Measurements from ENCODE around the gene SDCBP2. TPM values are rescaled to one million over a fixed set of nuclear protein-coding genes. Genes with fewer than 3 reads are reported as not detected.
A peak's percentile ranks its signal among the peaks of the same experiment; 100 is the strongest.

The SDCBP2 gene
- total RNA-seq, 4 donors from 2014 or later = 0.26 to 9.1 (median 5.5) TPM

DNA sequence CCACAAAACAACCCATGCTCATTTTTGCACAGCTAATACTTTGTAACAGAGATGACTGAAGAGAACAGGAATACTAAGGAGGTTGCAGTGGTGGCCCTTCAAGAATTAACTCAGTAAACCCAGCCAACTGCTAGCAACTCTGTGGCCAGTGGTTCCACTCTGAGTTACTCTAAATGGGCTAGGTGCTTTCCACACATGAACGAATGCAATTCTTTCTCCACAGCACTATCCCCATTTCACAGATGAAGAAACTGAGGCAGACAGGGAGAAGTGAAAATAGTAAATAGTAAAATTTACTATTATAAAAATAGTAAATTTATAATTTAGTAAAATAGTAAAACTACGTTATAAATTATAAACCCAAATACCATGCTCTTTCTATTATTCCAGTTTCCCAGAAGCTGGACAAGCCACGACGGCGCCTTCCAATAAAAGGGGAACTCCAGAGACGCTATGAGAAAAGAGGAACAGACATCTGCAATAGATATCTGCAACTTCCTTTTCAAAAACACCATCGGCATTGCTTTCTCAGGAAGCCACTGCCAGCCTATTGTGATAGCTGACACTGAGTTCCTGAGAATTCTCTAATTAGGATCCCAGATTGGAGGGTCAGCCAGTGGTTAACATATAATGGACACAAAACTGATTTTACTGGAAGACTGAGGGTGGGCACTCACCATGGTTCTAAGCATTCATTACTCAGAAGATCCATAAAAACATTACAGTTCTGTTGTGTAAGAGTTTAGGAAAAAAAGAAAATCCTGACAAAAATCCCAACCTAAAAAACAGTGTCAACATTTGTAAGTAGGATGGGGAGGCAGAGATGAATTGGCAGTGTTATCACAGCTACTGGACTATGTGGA is 47.7 kb upstream of the SDCBP2 start:
- H3K4me3 ChIP-seq = no peak overlapping the region
- DNase-seq = no peak
- H3K9me3 ChIP-seq = no peaks in the 10 kb centered on the region
- intact Hi-C loops (cut with DNase I; ENCODE audit: low total_unique reads) = no loop called here
- peak overlapping the region; percentile 2 to 5 for H3K27ac ChIP-seq
- H3K4me1 ChIP-seq = peaks cover 4 to 6% of the 10 kb centered on the region in 2 donors
- TF ChIP-seq, protein P1, sequence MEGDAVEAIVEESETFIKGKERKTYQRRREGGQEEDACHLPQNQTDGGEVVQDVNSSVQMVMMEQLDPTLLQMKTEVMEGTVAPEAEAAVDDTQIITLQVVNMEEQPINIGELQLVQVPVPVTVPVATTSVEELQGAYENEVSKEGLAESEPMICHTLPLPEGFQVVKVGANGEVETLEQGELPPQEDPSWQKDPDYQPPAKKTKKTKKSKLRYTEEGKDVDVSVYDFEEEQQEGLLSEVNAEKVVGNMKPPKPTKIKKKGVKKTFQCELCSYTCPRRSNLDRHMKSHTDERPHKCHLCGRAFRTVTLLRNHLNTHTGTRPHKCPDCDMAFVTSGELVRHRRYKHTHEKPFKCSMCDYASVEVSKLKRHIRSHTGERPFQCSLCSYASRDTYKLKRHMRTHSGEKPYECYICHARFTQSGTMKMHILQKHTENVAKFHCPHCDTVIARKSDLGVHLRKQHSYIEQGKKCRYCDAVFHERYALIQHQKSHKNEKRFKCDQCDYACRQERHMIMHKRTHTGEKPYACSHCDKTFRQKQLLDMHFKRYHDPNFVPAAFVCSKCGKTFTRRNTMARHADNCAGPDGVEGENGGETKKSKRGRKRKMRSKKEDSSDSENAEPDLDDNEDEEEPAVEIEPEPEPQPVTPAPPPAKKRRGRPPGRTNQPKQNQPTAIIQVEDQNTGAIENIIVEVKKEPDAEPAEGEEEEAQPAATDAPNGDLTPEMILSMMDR (IDR thresholded peaks at IDR 0.05) = no peak
- no peak for TF ChIP-seq POLR2A (IDR thresholded peaks at IDR 0.05)
- H3K36me3 ChIP-seq = no peaks in the 10 kb centered on the region
- H3K27me3 ChIP-seq = no peaks in the 10 kb centered on the region

DNA sequence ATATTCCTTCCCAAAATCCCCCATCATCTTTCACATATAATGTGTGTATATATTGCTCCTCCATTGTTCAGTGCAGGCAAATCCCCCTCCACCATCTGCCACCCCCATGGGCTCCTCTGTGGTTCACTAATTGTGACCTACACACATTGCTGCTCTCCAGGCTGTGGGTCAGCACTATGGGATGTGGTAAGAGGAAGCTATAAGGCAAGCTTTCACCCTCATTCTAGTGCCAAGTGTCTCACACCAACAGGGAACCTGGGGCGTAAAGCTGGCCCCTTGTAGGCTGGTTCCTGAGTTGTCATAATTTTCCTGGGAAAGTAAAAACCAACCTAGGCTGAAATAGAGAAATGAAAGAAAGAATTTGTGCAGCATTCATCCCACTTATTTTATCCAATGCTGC is 47.1 kb upstream of the SDCBP2 start:
- no peak for DNase-seq
- Histone ChIP-seq H3K9me3 (no peaks in the 10 kb centered on the region), H3K27me3 (no peaks in the 10 kb centered on the region), H3K4me3 (no peak overlapping the region), H3K36me3 (no peaks in the 10 kb centered on the region), H3K27ac (peak overlapping the region in 1 of 2 donors; percentile 5), H3K4me1 (peaks cover 0 to 6% of the 10 kb centered on the region in 2 donors)
- intact Hi-C loops (cut with DNase I; ENCODE audit: low total_unique reads) = no loop called here
- TF ChIP-seq POLR2A (IDR thresholded peaks at IDR 0.05) = no peak
- TF ChIP-seq, protein P1 (IDR thresholded peaks at IDR 0.05) = no peak

DNA sequence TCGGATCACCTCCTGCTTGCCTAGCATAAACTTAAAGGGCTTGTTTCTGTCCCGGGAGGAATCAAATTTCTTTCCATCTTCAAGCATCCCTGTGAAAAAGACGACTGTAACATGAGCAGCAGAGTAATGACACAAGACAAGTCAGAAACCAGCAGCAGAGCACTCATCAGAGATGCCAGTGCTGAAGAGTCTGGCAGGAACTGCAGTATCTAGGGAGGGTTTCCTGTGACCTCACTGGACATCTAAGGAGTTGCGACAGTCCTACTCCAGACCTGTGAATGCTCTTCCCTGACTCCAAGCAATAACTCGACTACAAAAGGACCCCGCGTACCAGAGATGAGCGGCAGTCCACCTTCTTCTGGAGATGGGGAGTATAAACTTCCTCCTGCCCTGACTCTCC is 46.6 kb upstream of the SDCBP2 start:
- Histone ChIP-seq H3K9me3 (no peaks in the 10 kb centered on the region), H3K27ac (peak overlapping the region in 1 of 2 donors; percentile 5), H3K4me1 (peaks cover 0 to 6% of the 10 kb centered on the region in 2 donors), H3K36me3 (no peaks in the 10 kb centered on the region), H3K4me3 (no peak overlapping the region), H3K27me3 (no peaks in the 10 kb centered on the region)
- no peak for DNase-seq
- intact Hi-C loops (cut with DNase I; ENCODE audit: low total_unique reads) = no loop called here
- TF ChIP-seq, protein P1 (IDR thresholded peaks at IDR 0.05) = no peak
- TF ChIP-seq POLR2A (IDR thresholded peaks at IDR 0.05) = no peak

DNA sequence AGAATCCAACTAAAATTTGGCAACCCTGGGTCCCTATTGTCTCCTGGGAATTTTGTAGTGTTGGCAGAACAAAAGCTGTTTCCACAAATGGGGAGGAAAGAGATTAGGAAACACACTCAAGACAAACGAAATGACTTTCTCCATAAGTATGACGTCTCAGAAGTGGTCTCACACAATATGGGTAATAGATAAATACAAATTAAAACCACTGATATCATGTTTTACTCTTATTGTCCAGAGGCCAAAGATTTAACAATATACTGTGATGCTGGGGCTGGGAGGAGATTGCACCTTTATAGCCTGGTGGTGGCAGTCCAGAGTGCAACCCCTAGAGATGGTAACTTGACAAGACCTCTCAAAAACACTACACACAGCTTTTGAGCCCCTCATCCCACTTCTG is 45.3 kb upstream of the SDCBP2 start:
- Histone ChIP-seq H3K36me3 (no peaks in the 10 kb centered on the region), H3K9me3 (no peaks in the 10 kb centered on the region), H3K4me1 (peaks cover 0 to under 1% of the 10 kb centered on the region in 2 donors), H3K27me3 (no peaks in the 10 kb centered on the region), H3K27ac (peak overlapping the region in 1 of 2 donors; percentile 31), H3K4me3 (no peak overlapping the region)
- intact Hi-C loops (cut with DNase I; ENCODE audit: low total_unique reads) = no loop called here
- no peak for DNase-seq
- TF ChIP-seq, protein P1 (IDR thresholded peaks at IDR 0.05) = no peak
- no peak for TF ChIP-seq POLR2A (IDR thresholded peaks at IDR 0.05)

DNA sequence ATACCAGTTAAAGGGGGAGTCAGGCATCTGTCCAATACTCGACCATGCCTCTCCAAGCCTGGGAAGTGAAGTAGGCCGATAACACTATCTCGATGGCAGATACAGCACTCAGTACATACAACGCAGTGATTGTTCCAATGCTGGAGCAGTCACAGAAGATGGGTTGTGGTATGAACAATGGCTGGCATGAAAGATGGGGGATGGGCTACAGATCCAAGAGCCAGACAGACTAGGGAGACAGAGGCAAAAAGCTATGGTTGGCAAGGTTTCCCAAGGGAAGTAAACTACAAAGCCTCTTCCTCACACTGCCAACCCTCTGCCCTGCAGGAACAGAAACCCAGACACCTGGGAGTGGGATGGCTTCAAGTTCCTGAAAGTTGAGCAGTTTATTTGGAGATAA is 44.7 kb upstream of the SDCBP2 start:
- TF ChIP-seq POLR2A (IDR thresholded peaks at IDR 0.05) = no peak
- TF ChIP-seq, protein P1 (IDR thresholded peaks at IDR 0.05) = no peak
- H3K4me1 ChIP-seq = peaks cover 0 to 3% of the 10 kb centered on the region in 2 donors
- H3K4me3 ChIP-seq = no peak overlapping the region
- DNase-seq = no peak
- H3K27ac ChIP-seq = peak overlapping the region in 1 of 2 donors; percentile 31
- H3K9me3 ChIP-seq = no peaks in the 10 kb centered on the region
- no peaks in the 10 kb centered on the region for H3K36me3 ChIP-seq
- H3K27me3 ChIP-seq = no peaks in the 10 kb centered on the region
- intact Hi-C loops (cut with DNase I; ENCODE audit: low total_unique reads) = no loop called here

All from uterus (tissue), 4 donors.